Nephron progenitor cell (in vitro differentiated cells): ENCODE data around the gene PPP1CA.

Source experiments
- DNase-seq: peaks from one replicate; pipeline ENCODE4 v3.0.0; 2021
- H3K27ac Mint-ChIP-seq: 2 replicates; pipeline ENCODE4 v1.8.0; 2021; ENCODE audit warnings: mild to moderate bottlenecking, moderate library complexity, mixed read lengths
- H3K27me3 Mint-ChIP-seq: 2 replicates; pipeline ENCODE4 v1.8.0; 2021; ENCODE audit warnings: mild to moderate bottlenecking, low read depth, mixed read lengths; ENCODE audit not compliant: poor library complexity
- H3K36me3 Mint-ChIP-seq: 2 replicates; pipeline ENCODE4 v1.8.0; 2021; ENCODE audit warnings: low read depth, mixed read lengths
- H3K4me1 Mint-ChIP-seq: 2 replicates; pipeline ENCODE4 v1.8.0; 2021; ENCODE audit warnings: mixed read lengths
- H3K4me3 Mint-ChIP-seq: 2 replicates; pipeline ENCODE4 v1.8.0; 2021; ENCODE audit warnings: mild to moderate bottlenecking, moderate library complexity, mixed read lengths
- H3K9me3 Mint-ChIP-seq: 2 replicates; pipeline ENCODE4 v1.8.0; 2021; ENCODE audit warnings: mild to moderate bottlenecking, moderate library complexity, mixed read lengths
- CTCF ChIP-seq: fragments of 200-600 bp; sonication (generic); IDR thresholded peaks from 2 replicates; pipeline ENCODE4 v1.5.0; 2021; ENCODE audit warnings: antibody characterized with exemption

PPP1CA gene

GRCh38 chr11:67435031-67435726, 33.5 kb upstream of the PPP1CA start:
- TF ChIP-seq CTCF: no peak
- no peak for DNase-seq
- Mint-ChIP-seq H3K9me3 (no peaks in the 10 kb centered on the region), H3K27me3 (no peaks in the 10 kb centered on the region), H3K4me3 (no peak overlapping the region), H3K27ac (no peak overlapping the region), H3K4me1 (peaks cover 11% of the 10 kb centered on the region), H3K36me3 (peaks cover 14% of the 10 kb centered on the region)

GRCh38 chr11:67434395-67434881, 32.8 kb upstream of the PPP1CA start:
- no peaks in the 10 kb centered on the region for H3K9me3 Mint-ChIP-seq
- H3K36me3 Mint-ChIP-seq: peaks cover 11% of the 10 kb centered on the region
- peaks cover 11% of the 10 kb centered on the region for H3K4me1 Mint-ChIP-seq
- no peak for TF ChIP-seq CTCF
- H3K4me3 Mint-ChIP-seq: no peak overlapping the region
- no peaks in the 10 kb centered on the region for H3K27me3 Mint-ChIP-seq
- no peak for DNase-seq
- H3K27ac Mint-ChIP-seq: no peak overlapping the region

GRCh38 chr11:67433536-67434394, 32.1 kb upstream of the PPP1CA start:
- TF ChIP-seq CTCF: no peak
- H3K27me3 Mint-ChIP-seq: no peaks in the 10 kb centered on the region
- no peak overlapping the region for H3K4me3 Mint-ChIP-seq
- peak overlapping the region; percentile 45 for H3K27ac Mint-ChIP-seq
- no peak for DNase-seq
- peaks cover 16% of the 10 kb centered on the region for H3K4me1 Mint-ChIP-seq
- H3K9me3 Mint-ChIP-seq: no peaks in the 10 kb centered on the region
- peaks cover 9% of the 10 kb centered on the region for H3K36me3 Mint-ChIP-seq

- Mint-ChIP-seq H3K36me3 (peaks cover 9% of the 10 kb centered on the region), H3K4me1 (peaks cover 21% of the 10 kb centered on the region), H3K9me3 (no peaks in the 10 kb centered on the region), H3K4me3 (no peak overlapping the region), H3K27ac (no peak overlapping the region), H3K27me3 (no peaks in the 10 kb centered on the region)
- no peak for TF ChIP-seq CTCF
- DNase-seq: no peak
These were observed 31.1 kb upstream of the PPP1CA start for GRCh38 chr11:67432655-67433349.

GRCh38 chr11:67431346-67432249, 29.9 kb upstream of the PPP1CA start:
- Mint-ChIP-seq H3K9me3 (no peaks in the 10 kb centered on the region), H3K4me1 (peaks cover 22% of the 10 kb centered on the region), H3K4me3 (no peak overlapping the region), H3K27me3 (no peaks in the 10 kb centered on the region), H3K27ac (peak overlapping the region; percentile 59), H3K36me3 (peaks cover 9% of the 10 kb centered on the region)
- no peak for DNase-seq
- TF ChIP-seq CTCF: no peak
